GM12878 (cell line): ENCODE measurements around the gene KCNN3.

Experiments
- ATF2 ChIP-seq: IDR thresholded peaks from 2 replicates; pipeline ENCODE4 v1.6.1; 2012; ENCODE audit warnings: low read length, inconsistent platforms
- ATF3 ChIP-seq: IDR thresholded peaks from 2 replicates; pipeline ENCODE4 v1.6.1; 2011; ENCODE audit warnings: low read depth, mild to moderate bottlenecking, low read length, moderate library complexity, borderline replicate concordance; ENCODE audit errors: extremely low read depth
- CREM ChIP-seq: IDR thresholded peaks from 2 replicates; pipeline ENCODE4 v1.6.1; 2014; ENCODE audit warnings: antibody characterized with exemption, low read depth
- EP300 ChIP-seq, 2 experiments: fragments of 150-350 bp in 1 of 2; IDR thresholded peaks; 2 replicates each; pipeline ENCODE4 v1.6.1; 2011 to 2012; ENCODE audit warnings: low read depth in 2 of 2, low read length in 2 of 2, borderline replicate concordance in 1 of 2, improper control_type of control experiment in 1 of 2, inconsistent platforms in 1 of 2; ENCODE audit not compliant: control insufficient read depth in 1 of 2
- ESRRA ChIP-seq: IDR thresholded peaks from 2 replicates; pipeline ENCODE4 v1.6.1; 2012; ENCODE audit warnings: mild to moderate bottlenecking, low read length, improper control_type of control experiment
- GABPA ChIP-seq: IDR thresholded peaks from 2 replicates; pipeline ENCODE4 v1.6.1; 2014; ENCODE audit warnings: antibody characterized with exemption, low read depth, mild to moderate bottlenecking, inconsistent platforms
- NRF1 ChIP-seq: conservative IDR thresholded peaks from 2 replicates; pipeline ENCODE4 v1.6.1; 2011; ENCODE audit warnings: mild to moderate bottlenecking, low read depth, low read length, improper control_type of control experiment
- REST ChIP-seq: IDR thresholded peaks from 2 replicates; pipeline ENCODE4 v1.6.1; 2012; ENCODE audit warnings: mild to moderate bottlenecking, low read depth, low read length
- SIN3A ChIP-seq: IDR thresholded peaks from 2 replicates; pipeline ENCODE4 v1.6.1; 2012; ENCODE audit warnings: low read depth, low read length, improper control_type of control experiment
- SMC3 ChIP-seq: IDR thresholded peaks from 2 replicates; pipeline ENCODE4 v1.6.1; 2011; ENCODE audit warnings: low read length, improper control_type of control experiment, borderline replicate concordance
- TCF7 ChIP-seq: IDR thresholded peaks from 2 replicates; pipeline ENCODE4 v1.6.1; 2014; ENCODE audit warnings: antibody characterized with exemption, borderline replicate concordance
- ZBED1 ChIP-seq: IDR thresholded peaks from 2 replicates; pipeline ENCODE4 v1.6.1; 2016; ENCODE audit warnings: borderline replicate concordance

- no peak for TF ChIP-seq NRF1
- no peak for TF ChIP-seq ZBED1
- no peak for TF ChIP-seq ATF2
- TF ChIP-seq GABPA, result no peak
- TF ChIP-seq REST, result no peak
- no peak for TF ChIP-seq CREM
- TF ChIP-seq ESRRA, result no peak
- no peak for TF ChIP-seq TCF7
- no peak for TF ChIP-seq EP300 (IDR thresholded peaks at IDR 0.05; ENCODE audit: borderline replicate concordance in 1 of 2, control insufficient read depth in 1 of 2, low read depth in 2 of 2, low read length in 2 of 2)
- no peak for TF ChIP-seq SMC3
- no peak for TF ChIP-seq SIN3A
- TF ChIP-seq ATF3, result no peak
Observed at GRCh38 chr1:154798645-154799044, 71.4 kb downstream of the KCNN3 start.
